Measurements from ENCODE around the gene SEPTIN10.
"Not testable (repeated sequence)": the region's sequence is repeated elsewhere in the genome, so short reads cannot be mapped to it uniquely, and the experiment has no call there.

The SEPTIN10 gene

GRCh38 chr2:109633284-109633961 is 19.7 kb upstream of the SEPTIN10 start:
- no peak for DNase-seq (ENCODE audit: low read depth)

DNA sequence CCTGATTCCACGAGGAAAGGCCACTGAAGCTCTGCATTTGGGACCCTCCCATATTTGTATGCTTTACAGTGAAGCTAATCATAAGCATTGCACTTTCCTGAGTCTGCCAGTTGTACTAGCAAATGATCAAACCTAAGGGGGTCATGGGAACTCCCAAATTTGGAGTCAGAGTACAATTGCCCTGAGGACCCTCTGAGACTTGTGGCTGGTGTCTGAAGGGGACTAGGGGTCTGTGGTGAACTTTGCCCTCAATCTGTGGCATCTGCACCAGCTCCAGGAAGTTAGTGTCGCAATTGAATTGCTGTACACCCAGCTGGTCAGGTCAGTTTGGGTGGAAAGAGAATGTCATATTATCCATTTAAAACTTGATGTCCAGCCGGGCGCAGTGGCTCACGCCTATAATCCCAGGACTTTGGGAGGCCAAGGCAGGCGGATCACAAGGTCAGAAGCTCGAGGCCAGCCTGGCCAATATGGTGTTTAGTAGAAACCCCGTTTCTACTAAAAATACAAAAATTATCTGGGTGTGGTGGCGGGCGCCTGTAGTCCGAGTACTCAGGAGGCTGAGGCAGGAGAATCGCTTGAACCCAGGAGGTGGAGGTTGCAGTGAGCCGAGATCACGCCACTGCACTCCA is 18.5 kb upstream of the SEPTIN10 start:
- DNase-seq (ENCODE audit: low read depth), result no peak

DNA sequence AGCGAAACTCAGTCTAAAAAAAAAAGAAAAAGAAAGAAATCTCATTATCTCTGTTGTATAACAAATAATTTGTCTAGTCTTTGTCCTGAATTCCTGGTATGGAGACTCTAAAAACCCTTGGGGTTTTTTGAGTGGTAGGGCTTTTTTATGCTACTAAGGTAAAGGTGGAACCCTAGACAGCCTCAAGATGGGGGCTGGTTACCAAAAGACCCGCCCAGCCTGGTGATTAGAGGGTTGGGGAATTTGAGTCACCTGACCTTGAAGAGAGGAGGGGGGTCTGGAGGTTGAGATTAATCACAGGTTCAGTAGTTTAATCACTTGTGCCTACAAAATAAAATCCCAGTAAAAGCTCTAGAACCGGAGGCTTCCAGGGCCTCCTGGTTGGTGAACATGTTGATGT is 18.0 kb upstream of the SEPTIN10 start:
- DNase-seq (ENCODE audit: low read depth), result no peak

DNA sequence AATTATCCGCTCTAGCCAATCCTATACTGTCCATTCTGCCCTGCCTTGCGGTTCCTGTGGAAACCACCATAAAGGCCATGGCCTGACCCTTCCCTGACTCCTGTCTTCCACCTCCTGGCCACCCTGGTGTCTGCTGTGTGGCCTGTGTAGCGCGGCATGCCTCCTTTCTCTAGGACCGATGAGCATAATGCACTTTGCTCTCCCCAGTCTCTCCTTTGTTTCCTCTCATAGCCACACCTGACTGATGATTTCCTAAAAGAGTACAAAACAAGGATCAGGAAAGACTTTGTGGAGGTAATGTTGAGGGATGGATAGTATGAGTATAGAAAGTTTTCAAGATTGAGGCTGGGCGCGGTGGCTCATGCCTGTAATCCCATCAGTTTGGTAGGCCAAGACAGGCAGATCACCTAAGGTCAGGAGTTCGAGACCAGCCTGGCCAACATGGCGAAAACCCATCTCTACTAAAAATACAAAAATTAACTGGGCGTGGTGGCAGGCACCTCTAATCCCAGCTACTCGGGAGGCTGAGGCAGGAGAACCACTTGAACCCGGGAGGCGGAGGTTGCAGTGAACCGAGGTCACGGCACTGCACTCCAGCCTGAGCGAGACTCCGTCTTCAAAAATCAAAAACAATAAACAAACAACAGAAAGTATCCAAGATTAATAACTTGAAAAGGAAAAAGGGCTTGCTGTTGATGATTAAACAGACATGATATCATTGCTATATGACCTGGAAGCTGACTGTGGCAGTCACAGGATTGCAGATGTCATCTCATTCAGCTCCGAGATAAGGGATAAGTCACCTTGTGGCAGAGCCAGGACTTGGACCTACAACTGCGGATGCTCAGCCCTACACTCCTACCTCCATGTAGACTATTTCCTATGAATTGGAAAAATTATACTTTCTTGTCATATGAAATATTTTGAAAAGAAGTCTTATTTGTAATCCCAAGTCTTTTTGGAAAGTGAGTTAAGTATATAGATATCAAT is 17.0 kb upstream of the SEPTIN10 start:
- no peak for DNase-seq (ENCODE audit: low read depth)

GRCh38 chr2:109629867-109630266 is 16.1 kb upstream of the SEPTIN10 start:
- DNase-seq (ENCODE audit: low read depth), result no peak

DNA sequence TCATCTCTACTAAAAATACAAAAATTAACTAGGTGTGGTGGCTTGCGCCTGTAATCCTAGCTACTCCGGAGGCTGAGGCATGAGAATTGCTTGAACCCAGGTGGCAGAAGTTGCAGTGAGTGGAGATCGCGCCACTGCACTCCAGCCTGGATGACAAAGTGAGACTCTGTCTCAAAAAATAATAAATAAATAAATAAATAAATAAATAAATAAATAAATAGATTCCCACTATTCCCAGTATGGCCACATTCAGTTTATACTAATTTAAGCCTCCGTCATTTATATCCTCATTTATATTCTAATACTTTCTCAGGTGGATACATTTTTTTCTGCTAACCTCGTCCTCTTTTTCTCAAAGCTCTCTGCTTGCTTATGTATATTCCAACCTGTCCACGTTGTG is 14.6 kb upstream of the SEPTIN10 start:
- DNase-seq (ENCODE audit: low read depth), result not testable (repeated sequence)

DNA sequence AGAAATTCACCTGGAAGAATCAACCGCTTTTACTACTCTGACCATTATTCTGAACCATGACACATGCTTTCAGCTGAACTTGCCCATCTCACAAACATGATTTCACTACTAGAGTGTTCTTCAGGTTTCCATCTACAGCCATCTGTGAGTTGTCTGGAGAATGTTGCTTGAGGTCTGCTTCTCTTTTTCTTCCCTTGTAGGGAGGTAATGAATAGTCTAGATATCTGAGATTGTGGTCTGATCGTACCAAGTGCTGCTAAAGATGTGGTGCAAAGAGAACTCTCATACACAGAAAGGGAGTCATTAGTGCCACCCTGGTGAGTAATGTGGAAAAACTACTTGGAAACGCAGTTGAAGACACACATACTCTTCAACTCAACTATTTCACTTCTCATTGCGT is 10.6 kb upstream of the SEPTIN10 start:
- DNase-seq (ENCODE audit: low read depth), result no peak

DNA sequence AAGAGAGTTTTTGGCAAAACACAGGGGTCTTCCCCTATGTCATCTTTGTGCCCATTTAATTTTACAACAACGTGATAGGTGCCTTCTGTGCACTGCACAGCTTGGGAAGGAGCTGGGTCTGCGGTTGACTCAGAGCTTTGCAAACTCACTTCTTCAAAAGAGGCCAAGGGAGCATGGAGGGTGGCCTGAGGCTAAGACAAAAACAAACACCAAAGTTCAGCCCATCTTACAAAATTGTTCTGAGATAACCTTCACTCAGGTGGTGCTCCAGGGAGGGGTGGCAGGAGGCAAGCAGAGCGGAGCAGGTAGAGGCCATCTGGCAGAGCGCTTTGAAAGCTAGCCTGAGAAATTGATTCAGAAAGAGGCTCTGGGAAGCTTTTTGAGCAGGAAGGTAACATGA is 10.2 kb upstream of the SEPTIN10 start:
- DNase-seq (ENCODE audit: low read depth), result no peak

- DNase-seq (ENCODE audit: low read depth), result no peak
Measured at GRCh38 chr2:109623297-109623696, 9.5 kb upstream of the SEPTIN10 start.

DNA sequence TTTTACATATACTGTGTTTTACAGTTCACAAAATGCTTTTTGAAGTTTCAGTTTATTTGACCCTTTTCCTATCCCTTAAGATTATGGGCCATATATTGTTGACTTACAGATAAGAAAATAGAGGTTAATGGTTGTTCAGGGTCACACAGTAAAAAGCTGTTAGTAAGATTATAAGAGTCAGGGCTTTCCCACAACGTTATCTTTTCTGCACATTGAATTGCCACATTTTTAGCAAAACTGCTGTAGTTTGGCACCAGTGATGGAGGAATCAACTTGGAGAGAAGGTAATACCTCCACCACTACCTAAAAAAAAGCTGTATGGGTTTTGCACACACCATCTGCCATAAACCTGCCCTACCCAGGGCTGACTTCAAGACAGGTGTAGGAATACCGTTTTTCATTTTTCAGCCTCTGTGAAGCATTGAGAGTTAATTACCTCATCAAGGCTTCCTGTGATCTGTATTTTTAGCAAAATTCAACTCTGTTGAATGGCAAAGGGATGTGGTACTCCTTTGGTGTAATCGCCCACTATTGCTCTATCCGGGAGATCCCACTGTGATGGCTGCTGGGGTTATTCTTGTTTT is 5.4 kb upstream of the SEPTIN10 start:
- no peak for DNase-seq (ENCODE audit: low read depth)

- DNase-seq (ENCODE audit: low read depth), result no peak
Measured at GRCh38 chr2:109616184-109616583, 2.4 kb upstream of the SEPTIN10 start.

DNA sequence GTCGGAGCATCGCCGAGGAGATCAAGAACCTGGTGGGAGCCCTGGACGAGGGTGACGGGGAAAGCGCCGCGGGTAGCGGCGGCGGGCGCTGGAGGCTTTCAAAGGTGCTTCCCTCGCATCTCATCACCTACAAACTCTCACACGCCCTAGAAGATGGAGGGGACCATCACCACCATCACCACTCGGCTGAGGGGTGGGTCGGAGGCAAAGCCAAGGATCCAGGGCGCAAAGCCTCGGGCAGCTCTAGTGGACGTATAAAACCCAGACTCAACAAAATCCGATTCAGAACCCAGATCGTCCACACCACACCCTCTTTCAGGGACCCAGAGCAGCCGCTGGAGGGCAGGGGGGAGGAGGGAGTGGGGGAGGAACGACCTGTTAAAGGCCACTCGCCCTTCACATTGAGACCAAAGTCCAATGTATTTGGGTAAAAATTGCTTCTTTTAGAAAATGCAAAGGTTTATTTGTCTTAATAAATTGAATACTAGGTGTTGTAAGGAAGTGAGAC is 1.9 kb upstream of the SEPTIN10 start:
- peak; percentile 36 for DNase-seq (ENCODE audit: low read depth)

GRCh38 chr2:109614715-109615636 is 1.2 kb upstream of the SEPTIN10 start:
- DNase-seq (ENCODE audit: low read depth), result peak; percentile 47

- DNase-seq (ENCODE audit: low read depth), result peak; percentile 73
Measured at GRCh38 chr2:109613081-109613921, 465 bp downstream of the SEPTIN10 start.

- DNase-seq (ENCODE audit: low read depth), result peak; percentile 73
Measured at GRCh38 chr2:109611467-109612095, 2.2 kb downstream of the SEPTIN10 start.

GRCh38 chr2:109609352-109610024 is 4.3 kb downstream of the SEPTIN10 start:
- DNase-seq (ENCODE audit: low read depth), result peak; percentile 84

DNA sequence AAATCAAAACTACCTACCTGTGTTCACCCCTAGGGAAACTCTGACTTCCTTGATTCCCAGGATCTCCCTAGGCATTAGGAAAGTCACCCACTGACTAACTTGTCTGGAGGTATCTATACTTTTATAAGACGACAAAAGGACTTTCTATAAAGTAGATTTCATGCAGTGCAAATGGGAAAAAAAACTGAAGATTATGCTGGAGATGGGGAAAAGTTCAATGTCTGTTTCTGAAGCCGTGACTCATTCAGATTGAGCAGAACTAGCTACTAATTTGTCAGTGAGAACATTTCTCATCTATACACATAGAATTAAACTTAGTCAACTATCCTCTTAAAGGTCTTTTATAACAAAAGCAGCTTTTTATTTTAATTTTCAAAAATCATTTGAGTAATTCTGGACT is 6.0 kb downstream of the SEPTIN10 start:
- DNase-seq (ENCODE audit: low read depth), result peak; percentile 62

GRCh38 chr2:109604597-109604996 is 9.2 kb downstream of the SEPTIN10 start:
- peak; percentile 94 for DNase-seq (ENCODE audit: low read depth)

DNA sequence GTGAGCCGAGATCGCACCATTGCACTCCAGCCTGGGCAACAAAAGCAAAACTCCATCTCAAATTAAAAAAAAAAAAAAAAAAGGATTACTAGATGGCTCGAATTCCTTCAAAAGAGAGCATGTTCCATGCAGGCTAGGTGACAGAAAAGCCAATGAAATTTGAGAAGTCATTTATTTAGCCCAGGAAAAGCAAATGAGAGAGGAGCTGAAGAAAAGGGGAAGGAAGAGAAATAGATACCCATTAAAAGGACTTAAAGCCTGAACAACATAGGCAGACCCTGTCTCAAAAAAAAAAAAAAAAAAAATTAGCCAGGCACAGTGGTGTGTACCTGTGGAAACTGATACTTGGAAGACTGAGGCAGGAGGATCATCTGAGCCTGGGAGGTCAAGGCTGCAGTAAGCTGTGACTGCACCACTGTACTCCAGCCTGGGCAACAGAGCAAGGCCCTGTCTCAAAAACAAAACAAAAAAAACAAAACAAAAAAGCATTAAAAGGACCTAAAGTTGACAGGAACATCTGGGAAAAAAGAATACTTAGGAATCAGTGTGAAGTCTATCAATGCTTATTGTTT is 11.1 kb downstream of the SEPTIN10 start:
- DNase-seq (ENCODE audit: low read depth), result no peak

Measured in ELR (cell line).